SH-SY5Y (cell line): ENCODE measurements around the gene ZNF276.

Experiments used
- GATA2 ChIP-seq: IDR thresholded peaks from 2 replicates; pipeline ENCODE4 v1.6.1; 2011; ENCODE audit warnings: mild to moderate bottlenecking, low read depth, low read length
- GATA3 ChIP-seq: IDR thresholded peaks from 2 replicates; pipeline ENCODE4 v1.6.1; 2011; ENCODE audit warnings: low read depth, mild to moderate bottlenecking, low read length, moderate library complexity

- TF ChIP-seq GATA2 = no peak
- no peak for TF ChIP-seq GATA3
These were observed 49.0 kb downstream of the ZNF276 start for GRCh38 chr16:89770367-89770766.
